HFF-Myc (cell line): ENCODE data around the gene OXTR.
"Not testable (repeated sequence)": the region's sequence is repeated elsewhere in the genome, so short reads cannot be mapped to it uniquely, and the experiment has no call there.

Experiments
- DNase-seq: peaks from one replicate; pipeline ENCODE4 v3.0.0-alpha.2; 2011; ENCODE audit warnings: low read depth; ENCODE audit errors: extremely low read depth
- H3K4me3 ChIP-seq: replicated peaks from 2 replicates; pipeline ENCODE4 v1.5.1; 2011; ENCODE audit warnings: low read depth, mild to moderate bottlenecking, control low read depth, low read length
- CTCF ChIP-seq: IDR thresholded peaks from 2 replicates; pipeline ENCODE4 v1.5.1; 2012; ENCODE audit warnings: mild to moderate bottlenecking, low read depth, low read length, control low read depth; ENCODE audit errors: missing control alignments

OXTR gene

DNA sequence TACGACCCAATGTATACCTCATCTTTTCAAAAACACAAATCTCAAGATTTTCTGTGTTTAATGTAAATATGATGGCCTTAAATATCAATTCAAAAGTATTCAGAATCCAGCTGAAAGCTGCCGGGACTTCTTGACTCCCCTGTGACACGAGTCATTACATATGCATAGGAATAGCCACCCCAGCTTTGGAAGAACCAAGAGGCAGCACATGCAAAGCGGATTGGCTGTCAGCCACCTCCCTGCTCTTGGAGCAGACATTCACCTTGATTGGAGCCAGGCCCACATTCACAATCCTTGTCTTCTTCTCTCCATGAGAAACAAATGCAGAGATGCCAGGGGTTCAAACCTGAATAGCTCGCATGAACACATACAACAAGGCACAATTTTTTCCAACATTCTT, 46.6 kb downstream of the OXTR start:
- no peak for DNase-seq
- H3K4me3 ChIP-seq = no peak overlapping the region
- TF ChIP-seq CTCF = no peak

- H3K4me3 ChIP-seq, DNase-seq: not testable (repeated sequence)
Measured at GRCh38 chr3:8715757-8716156, 53.7 kb downstream of the OXTR start.

DNA sequence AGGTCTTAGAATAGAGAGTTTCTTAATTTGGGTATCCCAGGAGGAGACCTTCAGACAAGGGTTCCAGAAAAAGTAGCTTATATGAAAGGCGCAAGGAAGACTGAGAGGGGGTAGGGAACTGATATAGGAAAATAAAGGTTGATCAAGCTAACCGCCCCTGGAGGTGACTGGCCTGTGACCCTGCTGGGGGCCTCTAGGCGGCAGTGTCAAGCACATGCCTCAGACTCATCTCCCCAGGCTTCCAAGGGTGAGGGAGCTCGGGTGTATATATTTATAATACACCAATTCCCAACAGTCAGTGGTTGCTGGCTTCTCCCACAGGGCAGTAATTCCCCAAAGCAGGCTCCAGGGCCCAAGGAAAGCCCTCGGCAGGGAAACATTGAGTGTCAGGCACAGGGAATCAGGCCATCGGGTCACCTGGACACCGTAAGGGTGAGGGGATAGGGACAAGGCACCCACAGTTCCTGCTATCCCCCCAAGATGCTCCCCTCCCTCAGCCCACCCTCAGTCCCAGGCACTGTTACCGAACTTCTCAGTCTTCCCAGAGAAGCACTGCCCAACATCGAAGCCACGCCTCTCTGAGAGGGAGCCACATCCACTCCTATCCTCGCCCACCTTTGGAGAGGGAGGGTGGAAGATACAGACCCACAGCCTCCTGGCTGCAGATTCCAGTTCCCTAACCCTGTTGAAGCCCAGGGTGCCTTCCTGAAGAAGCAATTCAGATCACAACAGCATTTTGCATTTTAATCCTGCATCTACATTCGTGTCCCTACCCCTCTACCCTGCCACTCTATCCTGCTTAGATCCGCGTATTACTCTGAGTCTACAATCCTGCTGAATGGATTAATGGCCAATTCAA, 55.3 kb downstream of the OXTR start:
- peak; percentile 41 for TF ChIP-seq CTCF
- no peak for DNase-seq
- H3K4me3 ChIP-seq = no peak overlapping the region

DNA sequence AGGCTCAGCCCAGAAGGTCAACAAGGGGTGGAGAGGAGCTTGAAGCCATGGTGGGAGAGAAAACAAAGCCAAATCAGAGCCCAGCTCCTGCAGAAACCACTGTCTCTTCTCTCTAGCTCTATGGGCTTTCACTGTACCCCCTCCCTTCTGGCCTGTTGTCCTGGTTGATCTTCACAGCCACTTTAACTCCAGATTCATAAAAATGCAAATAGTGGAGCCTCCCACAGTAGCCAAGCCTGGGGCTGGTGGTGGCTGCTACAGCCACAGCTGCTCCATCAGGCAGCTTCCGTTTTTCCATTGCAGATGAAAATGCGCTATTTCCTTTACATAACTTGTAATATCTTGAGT, 56.5 kb downstream of the OXTR start:
- no peak for TF ChIP-seq CTCF
- H3K4me3 ChIP-seq = no peak overlapping the region
- DNase-seq = peak; percentile 16

- TF ChIP-seq CTCF = no peak
- peak; percentile 61 for DNase-seq
- H3K4me3 ChIP-seq = no peak overlapping the region
Measured at GRCh38 chr3:8712045-8712907, 57.1 kb downstream of the OXTR start.

DNA sequence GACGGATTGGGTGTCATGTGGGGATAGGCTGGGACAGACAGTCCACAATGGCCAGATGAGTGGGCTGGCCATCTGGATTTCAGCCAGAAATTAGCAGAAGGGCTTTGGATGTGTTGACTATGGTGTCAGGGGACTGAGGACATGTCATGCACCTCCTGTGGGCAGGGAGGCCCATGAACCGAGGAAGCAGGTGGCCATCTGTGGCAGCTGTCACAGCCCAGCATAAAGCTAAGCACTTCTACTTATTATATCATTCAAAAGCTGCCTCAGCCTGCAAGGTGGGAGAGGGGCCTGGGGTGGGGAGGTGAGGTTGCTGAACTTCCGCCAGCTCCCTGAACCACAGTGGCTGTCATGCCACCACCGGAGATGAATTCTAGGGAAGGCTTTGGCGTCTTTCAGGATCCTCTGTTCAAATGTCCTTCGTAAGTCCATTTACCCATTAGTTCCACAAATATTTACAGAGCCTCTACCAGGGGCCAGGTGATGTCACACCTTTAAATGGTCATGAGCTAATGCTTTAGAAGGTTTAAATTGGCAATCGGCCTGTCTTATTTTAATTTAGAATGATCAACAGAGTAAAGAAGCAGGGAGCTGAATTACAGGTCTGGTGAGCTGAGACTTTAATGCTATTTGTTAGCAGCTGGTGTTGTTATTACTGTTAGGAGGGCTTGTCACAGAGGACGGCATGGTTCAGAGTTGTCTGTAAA, 59.5 kb downstream of the OXTR start:
- TF ChIP-seq CTCF = no peak
- no peak for DNase-seq
- H3K4me3 ChIP-seq = no peak overlapping the region

- no peak for DNase-seq
- H3K4me3 ChIP-seq = no peak overlapping the region
- no peak for TF ChIP-seq CTCF
Measured at GRCh38 chr3:8709287-8709686, 60.1 kb downstream of the OXTR start.
